AG09319 (cell line): ENCODE measurements around the gene ACTN4.

Experiments
- DNase-seq: peaks from one replicate; pipeline ENCODE4 v3.0.0-alpha.2; 2010; ENCODE audit warnings: low read depth; ENCODE audit errors: extremely low read depth
- CTCF ChIP-seq: IDR thresholded peaks from 2 replicates; pipeline ENCODE4 v1.5.1; 2011; ENCODE audit warnings: low read depth, mild to moderate bottlenecking, inconsistent platforms, low read length, moderate library complexity

Gene ACTN4

GRCh38 chr19:38683393-38684077 is 36.1 kb downstream of the ACTN4 start:
- no peak for DNase-seq

DNA sequence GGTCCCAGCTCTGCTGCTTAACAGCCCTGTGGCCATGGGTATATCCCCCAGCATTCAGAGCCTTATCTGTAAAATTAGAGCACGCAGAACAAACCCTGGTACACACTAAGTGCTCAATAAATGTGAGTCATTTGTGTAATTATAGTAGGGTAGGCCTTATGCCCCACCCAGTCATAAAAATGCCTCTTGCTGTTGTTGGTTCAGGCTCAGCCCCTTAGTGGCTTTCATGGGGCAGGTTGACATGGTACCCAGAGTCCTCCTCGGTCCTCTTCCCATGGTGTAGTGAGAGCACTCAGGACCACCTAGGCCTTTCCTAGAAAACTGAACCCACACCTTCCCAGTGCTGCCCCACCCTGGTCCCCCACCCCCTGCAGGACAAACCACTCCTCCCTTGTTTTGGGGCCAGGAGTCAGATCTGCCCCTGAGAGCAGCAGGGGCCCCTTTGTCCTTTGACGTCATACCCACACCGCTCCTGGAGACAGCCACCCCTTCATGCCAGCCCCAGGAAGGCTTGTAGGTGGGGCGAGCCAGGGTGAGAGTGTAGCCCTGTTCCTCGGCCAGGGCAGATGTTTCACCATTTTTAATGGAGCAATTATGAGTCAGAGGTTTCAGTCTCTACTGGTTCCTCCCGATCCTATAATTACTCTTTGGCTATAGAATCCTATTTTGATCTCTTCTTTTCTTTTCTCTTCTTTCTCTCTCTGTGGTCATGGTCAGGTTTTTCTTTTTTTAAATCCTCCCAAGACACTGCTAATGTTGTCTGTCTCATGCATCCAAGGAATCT is 36.8 kb downstream of the ACTN4 start:
- TF ChIP-seq CTCF, result no peak
- peak; percentile 75 for DNase-seq

More at GRCh38 chr19:38683393-38684077, 36.1 kb downstream of the ACTN4 start:
- TF ChIP-seq CTCF, result no peak

GRCh38 chr19:38684862-38685665 is 37.6 kb downstream of the ACTN4 start:
- no peak for TF ChIP-seq CTCF
- no peak for DNase-seq

DNA sequence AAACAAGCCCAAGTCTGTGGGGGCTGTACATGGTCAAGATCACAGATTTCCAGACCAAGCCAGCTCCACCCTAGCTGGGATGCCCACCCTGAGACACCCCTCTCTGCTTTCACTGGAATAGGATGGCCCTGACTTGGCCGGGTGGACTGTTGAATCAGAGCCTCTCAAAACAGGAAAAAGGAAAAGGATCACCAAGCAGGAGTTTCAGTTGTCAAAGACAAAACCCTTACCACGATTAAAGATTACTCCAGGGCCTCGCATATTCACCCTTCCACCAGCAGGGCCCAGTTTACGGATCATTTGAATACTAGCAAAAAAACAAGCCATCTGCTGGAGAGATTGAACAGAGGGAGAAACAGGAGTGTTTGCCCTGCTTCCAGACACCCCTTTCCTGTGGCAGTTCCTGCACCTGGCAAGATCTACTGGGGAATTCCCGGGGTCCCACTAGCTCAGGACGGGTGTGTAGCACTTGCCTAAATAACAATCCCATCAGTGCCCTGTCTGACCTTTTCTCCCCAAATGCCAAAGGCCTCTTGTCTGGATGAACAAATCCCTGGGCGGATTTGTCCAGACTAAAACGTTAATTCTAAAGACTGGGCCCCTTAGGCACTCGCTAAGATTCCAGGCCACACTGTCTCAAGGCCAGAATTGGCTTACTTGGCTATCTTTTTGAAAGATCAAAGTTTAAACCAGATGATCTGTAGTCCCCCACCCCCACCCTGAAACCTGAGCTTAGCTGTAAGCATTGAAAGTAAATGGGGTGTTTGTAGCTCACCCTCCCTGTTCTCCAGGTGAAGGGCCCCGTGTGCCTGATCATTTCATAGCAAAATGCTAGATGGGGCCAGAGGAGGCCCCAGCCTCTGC is 38.4 kb downstream of the ACTN4 start:
- TF ChIP-seq CTCF, result peak; percentile 41
- DNase-seq, result no peak

GRCh38 chr19:38686530-38686888 is 39.1 kb downstream of the ACTN4 start:
- no peak for DNase-seq
- TF ChIP-seq CTCF, result no peak

- DNase-seq, result no peak
- no peak for TF ChIP-seq CTCF
These were observed 40.5 kb downstream of the ACTN4 start for GRCh38 chr19:38687837-38688378.
